ENCODE results near the gene PMIS2.

Gene PMIS2

DNA sequence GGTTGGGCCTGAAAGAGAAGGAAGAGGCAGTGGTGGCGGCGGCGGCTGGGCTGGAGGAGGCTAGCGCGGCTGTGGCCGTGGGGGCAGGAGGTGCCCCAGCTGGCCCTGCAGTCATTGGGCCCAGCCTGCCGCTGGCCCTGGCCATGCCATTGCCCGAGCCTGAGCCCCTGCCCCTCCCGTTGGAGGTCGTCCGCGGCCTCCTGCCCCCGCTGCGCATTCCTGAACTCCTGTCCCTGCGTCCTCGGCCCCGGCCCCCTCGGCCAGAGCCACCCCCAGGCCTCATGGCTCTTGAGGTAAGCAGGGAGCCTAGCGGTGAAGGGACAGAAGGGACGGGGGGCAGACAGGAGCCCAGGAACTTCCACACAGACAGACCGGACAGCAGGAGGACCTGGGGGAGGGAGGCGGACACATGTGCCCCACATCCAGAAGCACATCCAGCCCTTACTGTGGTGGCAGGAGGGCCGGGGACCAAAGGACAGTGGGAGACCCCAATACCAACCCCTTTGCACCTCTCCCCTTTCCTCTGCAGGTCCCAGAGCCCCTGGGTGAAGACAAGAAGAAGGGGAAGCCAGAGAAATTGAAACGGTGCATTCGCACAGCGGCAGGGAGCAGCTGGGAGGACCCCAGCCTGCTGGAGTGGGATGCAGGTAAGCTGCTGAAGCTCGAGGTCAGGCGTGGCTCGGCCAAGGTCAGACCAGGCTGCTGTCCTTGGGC, 47.9 kb downstream of the PMIS2 start:
- no peak for DNase-seq

DNA sequence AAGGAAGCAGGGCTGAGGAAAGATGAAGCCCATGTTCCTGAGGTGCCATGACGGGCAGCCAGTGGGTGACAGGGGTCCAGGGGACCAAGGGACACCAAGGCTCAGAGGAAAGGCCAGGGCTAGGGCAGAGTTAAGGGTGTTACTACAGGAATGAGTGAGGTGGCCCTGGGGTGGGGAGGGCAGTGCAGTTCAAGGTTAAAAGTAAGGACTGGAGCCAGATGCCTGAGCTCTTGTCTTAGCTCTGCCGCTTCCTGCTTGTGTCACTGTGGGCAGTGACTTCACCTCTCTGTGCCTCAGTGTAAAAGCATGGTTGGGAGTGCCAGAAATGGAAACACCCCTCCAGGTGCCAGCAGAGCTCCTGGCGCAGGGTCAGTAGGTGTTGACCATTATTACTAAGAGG, 50.7 kb downstream of the PMIS2 start:
- DNase-seq: no peak

Data from activated CD4-positive, alpha-beta T cell treated with anti-CD3 and anti-CD28 coated beads, Interleukin-2, amount 50 U/mL, for 16 hours (primary cell).